Measurements from ENCODE around the gene MIER2.

Gene MIER2

GRCh38 chr19:371501-372168 is 27.0 kb upstream of the MIER2 start:
- TF ChIP-seq ZNF8 (CRISPR knock-in tag; IDR thresholded peaks at IDR 0.05) (no peak), ZNF565 (CRISPR knock-in tag; conservative IDR thresholded peaks at IDR 0.05; ENCODE audit: low read depth) (no peak), CREB5 (CRISPR knock-in tag; IDR thresholded peaks at IDR 0.05; ENCODE audit: low read depth) (no peak), GLIS3 (CRISPR knock-in tag; IDR thresholded peaks at IDR 0.05) (no peak)
- no peak; the same call in 2 of the 3 replicates for ATAC-seq

- ATAC-seq, result no peak
- TF ChIP-seq ARNTL (CRISPR knock-in tag; IDR thresholded peaks at IDR 0.05; ENCODE audit: borderline replicate concordance, low read depth) (no peak), ESRRG (CRISPR knock-in tag; IDR thresholded peaks at IDR 0.05) (no peak), ISL1 (CRISPR knock-in tag; IDR thresholded peaks at IDR 0.05) (no peak), ZNF70 (CRISPR knock-in tag; IDR thresholded peaks at IDR 0.05) (no peak), PATZ1 (CRISPR knock-in tag; IDR thresholded peaks at IDR 0.05; ENCODE audit: borderline replicate concordance) (no peak), CSRNP3 (CRISPR knock-in tag; IDR thresholded peaks at IDR 0.05) (no peak), POU6F1 (CRISPR knock-in tag; IDR thresholded peaks at IDR 0.05; ENCODE audit: borderline replicate concordance, low read depth) (no peak), ZC3H10 (CRISPR knock-in tag; IDR thresholded peaks at IDR 0.05) (no peak), GLIS3 (CRISPR knock-in tag; IDR thresholded peaks at IDR 0.05) (no peak)
Measured at GRCh38 chr19:370641-371330, 26.2 kb upstream of the MIER2 start.

GRCh38 chr19:369876-370275 is 25.3 kb upstream of the MIER2 start:
- ATAC-seq, result no peak
- no peak for TF ChIP-seq CREB5 (CRISPR knock-in tag; IDR thresholded peaks at IDR 0.05; ENCODE audit: low read depth)
- no peak for TF ChIP-seq ZFP3 (CRISPR knock-in tag; IDR thresholded peaks at IDR 0.05)
- no peak for TF ChIP-seq ZNF8 (CRISPR knock-in tag; IDR thresholded peaks at IDR 0.05)
- TF ChIP-seq ESRRG (CRISPR knock-in tag; IDR thresholded peaks at IDR 0.05), result no peak
- no peak for TF ChIP-seq ZNF70 (CRISPR knock-in tag; IDR thresholded peaks at IDR 0.05)
- no peak for TF ChIP-seq ZC3H10 (CRISPR knock-in tag; IDR thresholded peaks at IDR 0.05)
- no peak for TF ChIP-seq TOX (CRISPR knock-in tag; IDR thresholded peaks at IDR 0.05; ENCODE audit: borderline replicate concordance)
- TF ChIP-seq CSDC2 (CRISPR knock-in tag; IDR thresholded peaks at IDR 0.05), result no peak
- TF ChIP-seq POU6F1 (CRISPR knock-in tag; IDR thresholded peaks at IDR 0.05; ENCODE audit: borderline replicate concordance, low read depth), result no peak

GRCh38 chr19:369256-369655 is 24.7 kb upstream of the MIER2 start:
- no peak for TF ChIP-seq TSHZ2 (CRISPR knock-in tag; IDR thresholded peaks at IDR 0.05)
- no peak for TF ChIP-seq ZFP3 (CRISPR knock-in tag; IDR thresholded peaks at IDR 0.05)
- TF ChIP-seq ZFP30 (CRISPR knock-in tag; IDR thresholded peaks at IDR 0.05), result no peak
- no peak for TF ChIP-seq TOX (CRISPR knock-in tag; IDR thresholded peaks at IDR 0.05; ENCODE audit: borderline replicate concordance)
- no peak for TF ChIP-seq CREB5 (CRISPR knock-in tag; IDR thresholded peaks at IDR 0.05; ENCODE audit: low read depth)
- TF ChIP-seq ZNF70 (CRISPR knock-in tag; IDR thresholded peaks at IDR 0.05), result no peak
- no peak for TF ChIP-seq ESRRG (CRISPR knock-in tag; IDR thresholded peaks at IDR 0.05)
- TF ChIP-seq ZNF8 (CRISPR knock-in tag; IDR thresholded peaks at IDR 0.05), result no peak
- TF ChIP-seq TCF4 (CRISPR knock-in tag; IDR thresholded peaks at IDR 0.05; ENCODE audit: borderline replicate concordance), result no peak
- no peak for TF ChIP-seq RARB (CRISPR knock-in tag; IDR thresholded peaks at IDR 0.05)
- no peak for ATAC-seq
